ENCODE data around the gene PPP3R1.

PPP3R1 gene

GRCh38 chr2:68151037-68151436 lies 101.3 kb downstream of the PPP3R1 start:
- Histone ChIP-seq H4K91ac (ENCODE audit: low read depth, low read length) (no peak overlapping the region), H4K8ac (ENCODE audit: low read depth, low read length) (no peak overlapping the region), H2BK5ac (ENCODE audit: low read depth, low read length, poor library complexity) (no peak overlapping the region), H3K18ac (ENCODE audit: low read length) (no peak overlapping the region), H2BK120ac (ENCODE audit: insufficient read depth, low read length, poor library complexity) (no peak overlapping the region), H3K27me3 (ENCODE audit: insufficient read depth, low read length) (no peaks in the 10 kb centered on the region), H3K4me2 (ENCODE audit: low read length) (no peak overlapping the region), H2AK5ac (ENCODE audit: low read length) (no peak overlapping the region), H3K4ac (ENCODE audit: low read depth, low read length) (no peak overlapping the region), H3K9me3 (ENCODE audit: insufficient read depth, low read depth, low read length) (no peaks in the 10 kb centered on the region), H2BK12ac (ENCODE audit: low read length) (no peak overlapping the region), H4K12ac (ENCODE audit: low read depth, low read length) (no peak overlapping the region), H3K79me1 (ENCODE audit: low read length) (no peaks in the 10 kb centered on the region), H3K27ac (ENCODE audit: low read depth, low read length) (no peak overlapping the region), H3K36me3 (ENCODE audit: control insufficient read depth in 1 of 2, insufficient read depth in 2 of 2, low read length in 2 of 2) (peaks cover 0 to 1% of the 10 kb centered on the region in 2 experiments), H3K23ac (ENCODE audit: low read length) (no peak overlapping the region), H3K4me1 (ENCODE audit: control insufficient read depth in 1 of 2, insufficient read depth in 2 of 2, low read length in 2 of 2) (peaks cover 0 to 2% of the 10 kb centered on the region in 2 experiments), H3K4me3 (ENCODE audit: low read depth, low read length) (no peak overlapping the region), H3K9ac (ENCODE audit: low read length) (no peak overlapping the region), H3K14ac (ENCODE audit: low read length) (no peak overlapping the region), H3K79me2 (ENCODE audit: control insufficient read depth, insufficient read depth, low read length, poor library complexity) (no peaks in the 10 kb centered on the region), H2AFZ (ENCODE audit: insufficient read depth, low read length, poor library complexity) (no peak overlapping the region)
- no peak for DNase-seq

- WGBS (ENCODE audit: extremely low coverage, insufficient coverage, insufficient read length) = no CpG with 5 or more reads among the region's 2 CpGs
- Histone ChIP-seq H3K9ac (ENCODE audit: low read length) (no peak overlapping the region), H3K18ac (ENCODE audit: low read length) (no peak overlapping the region), H3K14ac (ENCODE audit: low read length) (no peak overlapping the region), H3K79me2 (ENCODE audit: control insufficient read depth, insufficient read depth, low read length, poor library complexity) (no peaks in the 10 kb centered on the region), H3K4me2 (ENCODE audit: low read length) (no peak overlapping the region), H3K27me3 (ENCODE audit: insufficient read depth, low read length) (no peaks in the 10 kb centered on the region), H4K91ac (ENCODE audit: low read depth, low read length) (no peak overlapping the region), H2AK5ac (ENCODE audit: low read length) (no peak overlapping the region), H3K4me3 (ENCODE audit: low read depth, low read length) (no peak overlapping the region), H3K79me1 (ENCODE audit: low read length) (no peaks in the 10 kb centered on the region), H3K23ac (ENCODE audit: low read length) (no peak overlapping the region), H2BK5ac (ENCODE audit: low read depth, low read length, poor library complexity) (no peak overlapping the region), H2AFZ (ENCODE audit: insufficient read depth, low read length, poor library complexity) (no peak overlapping the region), H3K4ac (ENCODE audit: low read depth, low read length) (no peak overlapping the region), H4K8ac (ENCODE audit: low read depth, low read length) (no peak overlapping the region), H3K36me3 (ENCODE audit: control insufficient read depth in 1 of 2, insufficient read depth in 2 of 2, low read length in 2 of 2) (peaks cover 1 to 3% of the 10 kb centered on the region in 2 experiments), H2BK120ac (ENCODE audit: insufficient read depth, low read length, poor library complexity) (no peak overlapping the region), H4K12ac (ENCODE audit: low read depth, low read length) (no peak overlapping the region), H2BK12ac (ENCODE audit: low read length) (no peak overlapping the region), H3K4me1 (ENCODE audit: control insufficient read depth in 1 of 2, insufficient read depth in 2 of 2, low read length in 2 of 2) (no peaks in the 10 kb centered on the region), H3K9me3 (ENCODE audit: insufficient read depth, low read depth, low read length) (no peaks in the 10 kb centered on the region), H3K27ac (ENCODE audit: low read depth, low read length) (no peak overlapping the region)
- DNase-seq = no peak
These were observed 110.5 kb downstream of the PPP3R1 start for GRCh38 chr2:68141875-68142274.

GRCh38 chr2:68135448-68136320 lies 116.6 kb downstream of the PPP3R1 start:
- Histone ChIP-seq H3K9ac (ENCODE audit: low read length) (no peak overlapping the region), H2BK120ac (ENCODE audit: insufficient read depth, low read length, poor library complexity) (no peak overlapping the region), H2BK12ac (ENCODE audit: low read length) (no peak overlapping the region), H2BK5ac (ENCODE audit: low read depth, low read length, poor library complexity) (no peak overlapping the region), H3K9me3 (ENCODE audit: insufficient read depth, low read depth, low read length) (no peaks in the 10 kb centered on the region), H3K14ac (ENCODE audit: low read length) (no peak overlapping the region), H4K12ac (ENCODE audit: low read depth, low read length) (no peak overlapping the region), H3K79me1 (ENCODE audit: low read length) (no peaks in the 10 kb centered on the region), H2AFZ (ENCODE audit: insufficient read depth, low read length, poor library complexity) (no peak overlapping the region), H3K27ac (ENCODE audit: low read depth, low read length) (no peak overlapping the region), H4K8ac (ENCODE audit: low read depth, low read length) (no peak overlapping the region), H3K18ac (ENCODE audit: low read length) (no peak overlapping the region), H3K4me2 (ENCODE audit: low read length) (no peak overlapping the region), H3K79me2 (ENCODE audit: control insufficient read depth, insufficient read depth, low read length, poor library complexity) (no peaks in the 10 kb centered on the region), H3K36me3 (ENCODE audit: control insufficient read depth in 1 of 2, insufficient read depth in 2 of 2, low read length in 2 of 2) (peaks cover 3 to 11% of the 10 kb centered on the region in 2 experiments), H3K4me1 (ENCODE audit: control insufficient read depth in 1 of 2, insufficient read depth in 2 of 2, low read length in 2 of 2) (no peaks in the 10 kb centered on the region), H2AK5ac (ENCODE audit: low read length) (no peak overlapping the region), H3K4ac (ENCODE audit: low read depth, low read length) (no peak overlapping the region), H3K27me3 (ENCODE audit: insufficient read depth, low read length) (no peaks in the 10 kb centered on the region), H4K91ac (ENCODE audit: low read depth, low read length) (no peak overlapping the region), H3K23ac (ENCODE audit: low read length) (no peak overlapping the region), H3K4me3 (ENCODE audit: low read depth, low read length) (no peak overlapping the region)
- no CpG with 5 or more reads among the region's 7 CpGs for WGBS (ENCODE audit: extremely low coverage, insufficient coverage, insufficient read length)
- no peak for DNase-seq

GRCh38 chr2:68134554-68134953 lies 117.8 kb downstream of the PPP3R1 start:
- Histone ChIP-seq H3K4ac (ENCODE audit: low read depth, low read length) (no peak overlapping the region), H3K18ac (ENCODE audit: low read length) (no peak overlapping the region), H2BK5ac (ENCODE audit: low read depth, low read length, poor library complexity) (no peak overlapping the region), H3K9ac (ENCODE audit: low read length) (no peak overlapping the region), H4K91ac (ENCODE audit: low read depth, low read length) (no peak overlapping the region), H3K79me2 (ENCODE audit: control insufficient read depth, insufficient read depth, low read length, poor library complexity) (no peaks in the 10 kb centered on the region), H3K9me3 (ENCODE audit: insufficient read depth, low read depth, low read length) (no peaks in the 10 kb centered on the region), H3K4me3 (ENCODE audit: low read depth, low read length) (no peak overlapping the region), H3K4me2 (ENCODE audit: low read length) (no peak overlapping the region), H3K36me3 (ENCODE audit: control insufficient read depth in 1 of 2, insufficient read depth in 2 of 2, low read length in 2 of 2) (peaks cover 3 to 13% of the 10 kb centered on the region in 2 experiments), H3K23ac (ENCODE audit: low read length) (no peak overlapping the region), H4K12ac (ENCODE audit: low read depth, low read length) (no peak overlapping the region), H3K27me3 (ENCODE audit: insufficient read depth, low read length) (no peaks in the 10 kb centered on the region), H3K4me1 (ENCODE audit: control insufficient read depth in 1 of 2, insufficient read depth in 2 of 2, low read length in 2 of 2) (no peaks in the 10 kb centered on the region), H3K27ac (ENCODE audit: low read depth, low read length) (no peak overlapping the region), H4K8ac (ENCODE audit: low read depth, low read length) (no peak overlapping the region), H2AFZ (ENCODE audit: insufficient read depth, low read length, poor library complexity) (no peak overlapping the region), H2BK12ac (ENCODE audit: low read length) (no peak overlapping the region), H2BK120ac (ENCODE audit: insufficient read depth, low read length, poor library complexity) (no peak overlapping the region), H3K14ac (ENCODE audit: low read length) (no peak overlapping the region), H3K79me1 (ENCODE audit: low read length) (no peaks in the 10 kb centered on the region), H2AK5ac (ENCODE audit: low read length) (no peak overlapping the region)
- no CpG with 5 or more reads among the region's 6 CpGs for WGBS (ENCODE audit: extremely low coverage, insufficient coverage, insufficient read length)
- no peak for DNase-seq

All from trophoblast cell (in vitro differentiated cells and primary cell).